T1000 (cell line): ENCODE data around the gene RNF181.
"Not testable (repeated sequence)": the region's sequence is repeated elsewhere in the genome, so short reads cannot be mapped to it uniquely, and the experiment has no call there.

ENCODE experiments used
- DNase-seq: peaks from one replicate; lab custom pipeline; 2025; ENCODE audit warnings: mixed read lengths; lab: John Stamatoyannopoulos, UW

RNF181 gene

DNA sequence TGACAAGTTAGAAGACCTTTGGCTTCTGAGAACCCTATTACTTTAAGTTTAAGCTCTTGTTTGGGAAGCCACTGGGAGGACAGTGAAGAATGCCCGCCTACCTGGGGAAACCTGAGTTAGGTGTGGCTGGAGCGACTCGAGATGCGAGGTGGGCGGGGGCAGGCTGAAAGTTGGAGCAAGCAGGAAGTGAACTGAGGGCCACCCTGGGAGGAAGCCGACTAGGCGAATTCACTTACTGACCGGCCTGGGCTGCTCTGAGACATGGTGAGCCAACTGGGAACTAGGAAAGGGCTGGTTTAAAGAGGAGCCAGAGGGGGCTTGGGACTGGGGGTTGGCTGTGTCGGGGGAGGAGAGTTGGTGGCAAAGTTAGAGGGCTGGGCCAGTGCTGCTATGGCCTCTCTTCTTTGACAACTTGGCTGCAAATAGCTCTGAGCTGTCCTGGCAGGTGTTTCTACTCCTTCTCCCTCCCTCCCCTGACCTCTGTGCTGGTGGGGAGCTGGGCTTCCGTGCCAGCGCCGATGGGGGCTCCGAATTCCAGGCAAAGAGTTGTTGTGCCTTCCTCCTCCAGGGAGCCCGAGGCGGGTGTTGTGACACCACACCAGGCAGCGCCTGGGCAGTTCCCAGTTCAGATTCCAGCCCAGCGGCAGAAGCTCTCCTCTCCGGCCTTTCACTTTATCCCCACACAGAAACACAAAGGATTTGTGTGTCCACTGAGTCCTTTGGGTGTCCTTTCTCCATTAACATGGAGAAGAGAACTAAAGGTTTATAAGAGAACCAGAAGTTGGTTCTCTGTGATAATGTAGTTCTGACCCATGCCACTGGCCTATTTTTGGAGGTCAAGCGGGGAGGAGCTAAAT lies 17.9 kb upstream of the RNF181 start, which contains the start of gene VAMP8:
VAMP8 (plus strand) TSS at position 201 of the 857 bp plus-strand sequence; CDS start at position 262, 61 bp downstream.
- no peak for DNase-seq

DNA sequence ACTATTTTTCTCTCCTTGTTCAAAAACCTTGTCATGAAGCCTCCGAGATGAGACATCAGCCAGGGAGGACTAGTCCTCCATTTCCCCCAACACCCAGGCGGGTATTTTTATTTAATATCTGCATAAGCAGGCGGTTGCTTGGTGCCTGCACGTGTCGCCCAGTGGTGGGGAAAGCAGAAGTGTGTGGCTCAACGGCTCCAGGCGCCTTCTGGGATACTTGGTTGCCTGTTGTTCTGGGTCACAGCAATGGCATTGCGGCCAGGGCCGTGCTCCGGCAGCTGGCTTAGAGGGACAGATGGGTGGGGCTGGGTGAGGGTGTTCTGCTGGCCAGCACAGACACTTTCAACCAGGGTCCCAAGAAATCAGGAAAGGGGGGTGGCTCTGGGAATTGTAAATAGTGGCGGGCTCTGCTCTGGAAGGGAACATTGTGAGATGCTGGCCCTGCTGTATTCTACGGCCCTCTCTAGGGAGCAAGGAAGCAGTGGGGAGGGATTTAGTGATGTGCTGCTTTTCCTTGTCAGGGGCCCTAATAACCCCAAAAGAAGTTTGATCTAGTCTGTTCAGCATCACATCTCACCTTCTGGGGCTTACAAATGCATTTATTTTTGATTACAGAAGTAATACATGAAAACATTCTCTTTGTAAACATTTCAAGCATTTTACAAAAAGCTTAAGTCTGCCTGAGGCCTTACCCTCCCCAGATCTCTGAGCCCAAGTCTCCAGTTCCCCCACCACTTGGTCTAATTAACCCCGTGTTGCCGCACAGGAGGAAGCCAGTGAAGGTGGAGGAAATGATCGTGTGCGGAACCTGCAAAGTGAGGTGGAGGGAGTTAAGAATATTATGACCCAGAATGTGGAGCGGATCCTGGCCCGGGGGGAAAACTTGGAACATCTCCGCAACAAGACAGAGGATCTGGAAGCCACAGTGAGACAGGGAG lies 17.0 kb upstream of the RNF181 start:
- no peak for DNase-seq

DNA sequence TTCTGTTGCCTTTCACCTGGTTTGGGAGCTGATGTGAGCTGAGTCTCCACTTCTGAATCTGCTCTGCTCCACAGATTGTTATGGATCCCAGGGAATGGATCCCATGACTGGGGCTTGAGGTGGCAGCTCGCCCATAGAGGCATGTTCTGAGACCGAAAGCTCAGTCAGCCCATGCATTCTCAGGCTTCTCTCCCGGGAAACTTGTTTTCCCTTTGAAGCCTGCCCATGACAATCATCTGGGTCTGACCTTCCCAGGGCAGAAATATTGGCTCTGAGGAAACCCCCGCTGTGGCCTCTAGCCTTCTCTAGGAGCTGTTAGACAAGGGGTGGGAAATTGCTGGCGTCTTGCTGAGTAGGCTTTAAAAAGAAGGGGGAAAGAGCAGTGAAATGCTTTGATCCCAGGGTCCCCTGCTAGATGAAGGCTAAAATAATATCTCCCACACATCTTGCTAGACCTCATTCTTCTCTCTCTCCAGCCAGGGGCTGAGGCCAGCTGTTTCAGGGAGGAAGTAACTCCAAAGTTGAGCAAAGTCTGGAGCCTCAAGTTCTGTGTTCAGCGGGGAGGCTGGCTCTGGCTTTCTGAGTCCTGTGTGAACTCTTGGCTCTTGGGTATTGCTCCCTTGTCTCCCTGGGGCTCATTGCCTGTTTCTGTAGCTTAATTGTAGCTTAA lies 16.1 kb upstream of the RNF181 start:
- no peak for DNase-seq

DNA sequence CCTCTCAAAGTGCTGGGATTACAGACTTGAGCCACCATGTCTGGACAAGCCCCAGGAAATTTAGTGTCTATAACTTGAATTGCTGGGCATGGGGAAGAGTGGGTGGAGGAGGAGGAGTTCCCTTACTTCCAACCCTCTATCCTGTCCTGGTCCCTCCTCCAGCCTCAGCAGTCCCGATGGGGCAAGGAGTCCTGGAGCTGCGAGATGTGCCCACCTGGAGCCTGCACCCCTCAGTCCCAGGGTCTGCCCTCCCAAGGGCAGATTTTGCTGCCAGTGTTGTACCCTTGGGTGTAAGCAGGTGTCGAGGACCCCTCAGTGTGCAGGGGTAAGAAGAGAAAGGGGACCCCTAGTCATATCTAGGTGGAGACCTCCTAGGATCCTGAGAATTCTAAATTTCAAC lies 15.3 kb upstream of the RNF181 start:
- no peak for DNase-seq

DNA sequence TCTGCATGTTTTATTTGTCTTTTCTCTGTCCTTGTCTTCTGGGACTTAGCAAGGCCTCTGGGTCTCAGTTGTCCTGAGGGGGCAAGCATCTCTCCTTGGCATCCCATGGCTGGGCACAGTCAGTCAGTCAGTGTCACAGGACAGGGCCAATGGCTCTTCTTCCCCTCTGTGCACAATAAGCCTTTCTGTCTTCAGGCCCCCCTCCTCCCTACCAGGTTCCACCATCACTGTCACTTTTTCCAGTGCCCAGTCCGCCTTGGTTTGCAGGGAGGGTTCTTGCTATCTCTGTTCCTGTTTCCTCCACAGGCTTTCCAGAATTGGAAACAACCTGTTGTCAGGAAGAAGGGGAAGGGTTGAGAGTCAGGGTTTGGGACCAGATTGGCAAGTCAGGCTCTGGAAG lies 13.1 kb upstream of the RNF181 start:
- DNase-seq, result no peak

DNA sequence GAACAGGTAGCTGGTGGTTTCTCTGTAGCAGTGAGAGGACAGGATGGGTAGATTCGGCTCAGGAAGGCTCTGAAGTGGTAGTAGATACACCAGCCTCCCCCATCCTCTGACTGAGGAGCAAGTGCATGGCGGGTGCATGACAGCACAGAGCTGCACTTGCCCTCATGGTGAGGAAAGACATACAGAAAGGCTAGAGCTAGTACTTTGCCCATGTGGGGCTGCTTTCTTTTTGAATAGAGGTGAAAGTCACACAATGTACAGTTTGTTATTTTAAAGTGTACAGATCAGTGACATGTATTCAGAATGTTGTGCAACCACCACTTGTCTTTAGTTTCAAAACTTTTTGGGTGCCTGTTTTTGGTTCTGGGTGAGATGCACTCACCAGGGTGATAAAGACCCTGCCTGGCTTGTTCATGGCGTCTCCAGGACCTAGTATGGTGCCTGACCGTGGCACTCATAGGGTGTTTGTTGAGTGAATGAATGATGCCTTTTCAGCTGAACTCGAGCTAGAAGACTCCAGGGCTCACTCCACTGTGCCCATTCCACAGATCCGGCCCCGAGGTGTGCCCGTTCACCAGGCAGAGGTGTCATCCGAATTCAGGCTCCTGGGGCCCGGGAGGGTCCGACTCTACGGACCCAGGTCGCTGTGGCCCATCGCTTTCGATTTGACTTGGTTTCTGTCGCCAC lies 11.7 kb upstream of the RNF181 start:
- no peak for DNase-seq

DNA sequence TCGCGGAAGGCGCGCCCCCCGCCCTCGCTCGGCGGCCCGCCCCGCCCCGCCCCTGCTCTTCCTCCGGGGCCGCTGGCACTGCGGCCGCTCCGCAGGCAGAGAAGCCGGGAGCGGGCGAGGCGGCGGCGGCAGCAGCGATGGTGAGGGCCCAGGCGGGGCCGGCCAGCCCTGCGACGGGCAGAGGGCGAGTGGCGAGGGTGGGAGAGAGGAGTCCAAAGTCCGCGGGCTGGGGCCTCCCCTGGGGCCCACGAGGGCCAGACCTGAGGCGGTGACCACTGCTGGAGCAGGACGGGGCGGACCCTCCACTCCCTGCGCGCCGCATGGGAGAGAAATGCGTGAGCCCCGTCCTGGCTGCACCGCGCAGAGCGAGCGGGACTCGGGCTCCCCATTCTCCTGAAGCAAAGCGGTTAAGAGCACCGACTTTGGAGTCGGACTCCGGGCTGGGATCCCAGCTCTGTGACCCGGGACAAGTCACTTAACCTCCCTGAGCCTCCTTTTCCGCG lies 11.1 kb upstream of the RNF181 start, which contains the start of gene VAMP5:
VAMP5 (plus strand) TSS at position 78 of the 503 bp plus-strand sequence; CDS start at position 138, 60 bp downstream.
- no peak for DNase-seq

DNA sequence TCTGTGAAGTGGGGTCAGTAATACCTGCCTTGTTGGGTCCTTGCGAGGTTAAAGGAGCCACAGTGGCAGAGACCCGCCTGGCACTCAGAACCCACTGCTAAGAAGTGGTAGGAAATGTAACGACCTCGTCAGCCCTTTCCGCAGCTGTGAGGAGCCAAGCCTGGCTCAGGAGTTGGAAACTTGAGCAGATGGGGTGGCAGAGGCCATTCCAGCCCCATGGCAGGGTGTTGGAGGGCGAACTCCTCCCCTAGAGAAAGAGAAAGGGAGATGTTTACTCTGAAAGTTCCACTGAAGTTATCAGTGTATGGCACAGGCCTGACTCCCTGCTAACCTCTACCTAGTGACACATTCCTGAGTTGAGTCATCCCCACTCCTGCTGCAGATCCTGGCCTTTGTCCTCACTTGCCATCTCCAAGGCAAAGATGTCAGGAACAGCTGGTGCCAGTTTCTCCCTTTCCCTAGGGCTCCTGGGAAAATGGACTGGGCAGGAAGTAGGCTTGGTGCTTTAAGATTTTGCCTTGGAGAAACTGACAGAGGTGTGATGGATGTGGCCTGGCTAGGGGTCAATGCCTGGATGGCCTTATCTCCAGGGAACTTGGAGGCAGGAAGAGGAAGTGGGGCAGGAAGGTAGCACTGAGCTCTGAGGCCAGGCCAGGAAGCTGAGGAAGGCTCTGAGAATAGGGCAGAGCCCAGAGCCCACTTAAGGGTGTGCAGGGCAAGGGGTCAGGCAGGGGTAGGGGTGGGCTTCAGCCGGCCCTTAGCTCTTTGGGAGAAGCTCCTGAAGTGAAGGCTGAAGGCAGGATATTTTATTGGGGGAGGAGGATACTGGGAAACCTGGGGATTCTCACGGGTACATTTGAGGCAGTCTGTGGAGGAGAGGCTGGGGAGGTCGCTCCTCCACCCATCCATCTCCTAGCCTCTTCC lies 10.4 kb upstream of the RNF181 start:
- peak; percentile 32 for DNase-seq

DNA sequence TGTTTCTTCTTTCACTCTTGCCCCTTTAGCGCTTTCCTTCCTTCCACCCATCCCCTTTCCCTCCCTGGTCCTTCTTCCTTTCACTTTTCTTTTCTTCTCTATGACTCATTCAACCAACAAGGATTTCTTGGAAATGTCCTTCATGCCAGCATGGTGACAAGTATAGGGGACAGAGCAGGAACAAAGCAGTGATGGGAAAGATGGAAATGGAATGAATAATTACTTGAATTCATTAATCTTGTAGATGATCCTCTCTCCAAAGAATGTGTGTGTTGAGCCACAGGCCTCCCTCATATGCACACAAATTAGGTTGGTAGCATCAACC lies 9.8 kb upstream of the RNF181 start:
- no peak for DNase-seq

DNA sequence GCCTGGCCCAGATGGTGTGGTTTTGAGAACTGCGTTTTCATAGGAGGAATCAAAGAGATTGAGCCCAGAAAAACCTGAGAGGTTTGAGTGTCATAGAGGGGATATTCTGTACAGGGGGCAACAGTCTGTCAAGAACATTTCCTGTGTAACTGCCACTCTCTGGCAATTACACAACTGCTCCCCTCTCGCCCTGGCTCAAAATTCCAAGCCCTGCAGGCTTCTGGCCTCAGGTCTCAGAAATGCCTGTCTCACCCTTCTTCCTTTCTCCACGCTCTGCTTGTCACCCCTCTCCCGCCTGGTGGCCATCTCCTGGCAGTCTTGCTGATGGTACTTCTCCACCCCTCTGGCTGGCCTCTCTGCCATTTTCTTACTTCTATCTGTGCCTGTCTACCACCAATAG lies 7.3 kb upstream of the RNF181 start:
- DNase-seq, result no peak

DNA sequence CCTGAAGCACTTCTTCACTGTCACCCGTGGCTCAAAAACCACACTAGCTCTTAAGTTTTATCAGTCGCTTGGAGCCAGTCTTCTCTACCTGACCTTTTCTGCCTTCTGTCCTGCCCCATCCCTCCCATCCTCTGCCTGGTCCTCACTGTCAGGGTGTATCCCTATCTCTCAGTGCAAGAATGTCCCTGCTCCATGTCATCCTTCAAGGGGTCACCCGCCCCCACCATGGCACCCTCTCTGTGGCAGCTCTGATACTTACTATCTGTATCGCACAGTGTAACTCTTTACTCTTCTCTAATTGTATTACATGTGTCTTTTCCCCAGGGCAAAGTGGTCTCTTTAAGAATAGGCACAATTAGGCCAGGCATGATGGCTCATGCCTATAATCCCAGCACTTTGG lies 6.9 kb upstream of the RNF181 start:
- no peak for DNase-seq

DNA sequence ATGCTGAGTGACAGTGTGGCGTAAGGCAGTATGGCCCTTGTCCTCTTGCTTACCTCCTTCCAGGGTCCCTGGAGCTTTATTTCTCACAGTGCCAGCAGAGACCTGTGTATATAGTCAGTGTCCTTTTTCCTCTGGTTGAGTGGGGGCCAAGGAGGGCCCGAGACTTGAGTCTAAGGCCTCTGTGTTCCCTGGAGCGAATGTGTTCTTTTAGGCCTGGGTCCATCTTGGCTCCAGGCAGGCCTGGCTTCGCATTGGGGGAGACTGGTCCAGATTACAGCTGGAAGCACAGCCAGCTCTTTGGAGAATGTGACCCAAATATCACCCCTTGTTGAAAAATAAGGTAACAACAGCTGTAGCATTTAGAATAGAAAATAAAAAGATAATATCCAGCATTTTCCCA lies 6.4 kb upstream of the RNF181 start:
- no peak for DNase-seq

DNA sequence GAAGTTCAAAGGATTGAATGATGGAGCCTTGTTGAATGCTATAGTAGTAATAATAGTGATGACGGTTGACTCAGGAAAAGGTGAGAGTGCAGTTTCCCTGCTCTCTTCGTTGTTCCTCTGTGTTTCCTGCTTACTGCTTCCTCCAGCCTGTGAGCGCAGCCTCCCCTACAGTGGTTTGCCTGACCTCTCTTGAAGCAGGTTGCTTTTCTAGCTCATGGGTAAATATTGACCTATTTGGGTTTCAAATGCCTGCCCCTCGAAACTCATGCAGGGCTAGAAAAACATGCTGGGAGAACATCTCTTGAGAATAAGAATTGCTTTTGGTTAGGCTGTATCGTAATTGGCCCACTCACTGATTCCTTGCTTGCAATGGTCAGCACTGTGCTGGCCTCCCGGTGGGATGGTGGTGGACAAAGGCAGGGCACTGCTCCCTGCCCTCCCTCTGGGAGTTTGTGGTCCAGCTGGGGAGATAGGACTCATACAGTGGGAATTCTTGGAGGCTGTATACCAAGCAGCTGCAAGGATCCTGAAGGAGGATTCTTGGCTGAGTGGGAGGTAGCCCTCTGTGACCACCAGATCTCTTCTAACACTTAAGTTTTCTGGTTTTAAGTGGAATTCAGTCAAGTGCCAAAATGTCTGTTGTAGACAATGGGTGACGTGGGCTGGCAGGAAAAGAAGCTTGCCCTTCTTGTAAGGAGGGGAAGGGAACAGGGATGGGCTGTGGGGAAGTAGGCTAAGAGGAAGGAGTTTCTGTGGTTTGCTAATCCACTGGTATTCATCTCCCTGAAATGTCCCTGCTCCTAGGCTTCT lies 5.4 kb upstream of the RNF181 start:
- DNase-seq, result no peak

DNA sequence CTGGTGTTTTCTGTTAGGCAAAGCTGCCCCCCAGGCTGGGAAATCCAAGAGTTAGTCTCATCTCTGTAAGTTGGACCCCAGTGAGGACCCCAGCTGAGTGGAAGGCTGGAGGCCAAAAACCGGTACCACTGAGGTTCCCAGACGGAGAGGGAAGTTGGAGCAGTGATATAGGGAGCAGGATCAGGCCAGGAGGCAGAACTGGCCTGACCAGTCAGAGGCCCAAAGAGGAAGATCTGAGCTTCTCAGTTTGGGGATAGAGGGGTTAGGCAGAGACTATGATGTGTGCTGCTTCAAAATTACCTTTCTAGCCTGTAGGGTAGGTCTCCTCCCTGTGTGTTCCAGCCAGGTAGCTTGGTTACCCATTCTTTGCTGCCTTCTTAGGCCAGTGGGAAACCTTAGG lies 4.6 kb upstream of the RNF181 start:
- DNase-seq, result no peak

DNA sequence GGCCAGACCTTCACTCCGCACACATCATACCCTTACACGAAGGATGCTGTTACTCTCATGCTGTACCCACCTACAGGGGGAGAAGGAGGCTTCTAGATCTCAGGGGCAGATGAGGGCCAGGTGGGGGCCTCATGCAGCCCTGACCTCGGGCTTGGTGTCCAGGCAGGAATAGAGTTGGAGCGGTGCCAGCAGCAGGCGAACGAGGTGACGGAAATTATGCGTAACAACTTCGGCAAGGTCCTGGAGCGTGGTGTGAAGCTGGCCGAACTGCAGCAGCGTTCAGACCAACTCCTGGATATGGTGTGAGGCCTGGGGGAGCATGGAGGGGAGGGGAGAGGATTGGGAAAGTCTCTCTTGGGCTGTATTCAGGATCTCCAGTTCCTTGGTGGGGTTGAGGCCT lies 4.0 kb upstream of the RNF181 start:
- DNase-seq, result no peak

DNA sequence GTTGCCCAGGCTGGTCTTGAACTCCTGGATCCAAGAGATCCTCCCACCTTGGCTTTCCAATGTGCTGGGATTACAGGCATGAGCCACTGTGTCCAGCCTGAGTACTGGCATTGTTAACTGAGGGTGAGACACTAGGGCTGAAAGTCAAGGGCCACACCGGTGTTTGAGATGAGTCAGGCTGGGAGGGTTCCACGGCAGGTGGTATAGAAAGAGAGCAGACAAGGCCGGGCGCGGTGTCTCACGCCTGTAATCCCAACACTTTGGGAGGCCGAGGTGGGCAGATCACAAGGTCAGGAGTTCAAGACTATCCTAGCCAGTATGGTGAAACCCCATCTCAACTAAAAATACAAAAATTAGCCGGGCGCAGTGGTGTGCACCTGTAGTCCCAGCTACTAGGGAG lies 3.2 kb upstream of the RNF181 start:
- not testable (repeated sequence) for DNase-seq

DNA sequence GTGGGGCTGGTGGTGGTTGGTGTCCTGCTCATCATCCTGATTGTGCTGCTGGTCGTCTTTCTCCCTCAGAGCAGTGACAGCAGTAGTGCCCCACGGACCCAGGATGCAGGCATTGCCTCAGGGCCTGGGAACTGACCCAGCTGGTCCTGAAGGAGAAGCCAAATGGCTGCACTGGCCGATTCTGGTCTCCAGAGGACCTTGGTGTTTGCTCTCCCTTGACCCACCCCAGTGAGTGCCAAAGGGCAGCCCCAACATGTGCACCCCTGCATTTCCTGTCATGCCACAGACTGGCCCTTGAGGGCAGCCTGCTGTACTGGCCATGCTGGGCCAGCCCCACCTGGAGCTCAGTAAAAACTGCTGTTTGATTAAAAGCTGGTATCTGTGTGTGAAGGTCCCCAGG lies 2.5 kb upstream of the RNF181 start:
- DNase-seq, result no peak

DNA sequence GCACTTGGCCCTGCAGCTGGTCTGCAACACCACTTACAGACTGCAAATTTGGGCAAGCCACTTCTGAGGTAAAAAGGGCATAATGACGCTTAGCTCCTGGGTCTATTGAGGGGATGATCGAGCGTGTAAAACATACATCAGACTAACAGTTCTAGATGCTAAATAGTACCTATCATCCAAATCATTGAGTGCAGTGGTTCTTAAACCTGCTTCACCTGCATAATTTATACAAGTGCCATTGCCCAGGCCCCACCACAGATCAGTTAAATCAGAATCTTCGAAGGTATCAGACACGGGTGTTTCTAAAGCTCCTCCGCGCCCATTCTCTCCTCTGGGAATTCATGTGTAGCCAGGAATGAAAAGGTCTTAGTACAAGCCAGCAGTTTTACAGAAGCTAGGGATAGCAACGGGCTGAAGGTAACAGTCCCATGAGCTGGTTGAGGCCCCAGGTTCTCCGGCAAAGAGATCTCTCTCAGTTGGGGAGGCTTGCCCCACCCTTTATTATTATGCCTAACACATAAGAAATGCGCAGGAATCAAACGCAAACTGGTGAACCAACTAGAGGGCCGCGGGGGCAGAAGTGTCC lies 737 bp upstream of the RNF181 start:
- DNase-seq, result no peak

DNA sequence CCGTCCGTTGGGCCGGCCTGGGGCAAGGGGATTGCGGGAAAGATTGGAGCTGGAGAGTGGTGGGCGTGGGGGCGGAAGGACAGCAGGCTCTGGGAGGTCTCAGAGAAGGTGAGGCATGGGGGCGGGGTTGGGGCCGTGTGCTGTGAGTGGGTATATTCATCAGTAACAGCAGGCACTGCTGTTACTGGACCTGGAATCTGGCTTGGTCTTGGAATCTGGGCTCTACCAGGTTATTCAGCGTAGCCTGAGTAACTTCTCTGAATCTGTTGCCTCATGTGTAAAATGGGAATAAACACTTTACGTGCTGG lies 435 bp downstream of the RNF181 start:
- no peak for DNase-seq
